IPS-NIHi7 (cell line): Measurements from ENCODE around the gene CARHSP1.
"Not testable (repeated sequence)": the region's sequence is repeated elsewhere in the genome, so short reads cannot be mapped to it uniquely, and the experiment has no call there.

Experiments used
- DNase-seq: peaks from one replicate; pipeline ENCODE4 v3.0.0; 2012; ENCODE audit warnings: mixed read lengths; ENCODE audit errors: extremely low spot score

Gene CARHSP1

GRCh38 chr16:8854298-8854948, 14.4 kb downstream of the CARHSP1 start:
- no peak for DNase-seq

DNA sequence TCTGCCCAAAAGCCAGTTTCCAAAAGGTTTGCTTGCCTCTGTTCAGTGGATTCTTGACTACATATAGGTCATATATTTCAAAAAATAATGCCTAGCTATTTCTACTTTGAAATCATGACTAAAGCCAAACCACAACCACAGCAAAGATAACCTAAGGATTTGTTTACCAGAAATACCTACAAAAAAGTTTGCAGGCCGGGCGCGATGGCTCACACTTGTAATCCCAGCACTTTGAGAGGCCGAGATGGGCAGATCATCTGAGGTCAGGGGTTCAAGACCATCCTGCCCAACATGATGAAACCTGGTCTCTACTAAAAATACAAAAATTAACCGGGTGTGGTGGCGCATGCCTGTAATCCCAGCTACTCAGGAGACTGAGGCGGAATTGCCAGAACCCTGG, 15.2 kb downstream of the CARHSP1 start:
- no peak for DNase-seq

DNA sequence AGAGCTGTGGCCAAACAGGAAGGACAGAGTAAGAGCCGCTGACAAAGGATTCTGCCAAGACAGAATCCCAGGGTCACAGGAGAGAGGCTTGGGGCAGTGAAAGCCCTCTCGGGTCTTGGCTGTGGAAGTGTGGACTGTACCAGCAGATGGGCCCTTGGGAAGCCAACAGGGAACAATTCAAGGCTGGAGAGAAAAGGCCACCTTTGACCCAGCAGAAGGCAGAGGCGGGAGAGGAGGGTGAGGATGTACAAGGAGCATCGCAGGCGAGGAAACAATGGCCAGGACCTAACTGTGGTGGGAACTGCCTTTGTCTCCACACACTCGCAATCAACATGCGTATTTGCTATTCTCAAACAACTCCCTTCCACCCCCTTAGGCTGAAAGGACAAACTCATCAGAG, 15.7 kb downstream of the CARHSP1 start:
- no peak for DNase-seq

- DNase-seq: no peak
These were observed 16.3 kb downstream of the CARHSP1 start for GRCh38 chr16:8852534-8852933.

GRCh38 chr16:8851761-8852403, 16.9 kb downstream of the CARHSP1 start:
- DNase-seq: no peak

DNA sequence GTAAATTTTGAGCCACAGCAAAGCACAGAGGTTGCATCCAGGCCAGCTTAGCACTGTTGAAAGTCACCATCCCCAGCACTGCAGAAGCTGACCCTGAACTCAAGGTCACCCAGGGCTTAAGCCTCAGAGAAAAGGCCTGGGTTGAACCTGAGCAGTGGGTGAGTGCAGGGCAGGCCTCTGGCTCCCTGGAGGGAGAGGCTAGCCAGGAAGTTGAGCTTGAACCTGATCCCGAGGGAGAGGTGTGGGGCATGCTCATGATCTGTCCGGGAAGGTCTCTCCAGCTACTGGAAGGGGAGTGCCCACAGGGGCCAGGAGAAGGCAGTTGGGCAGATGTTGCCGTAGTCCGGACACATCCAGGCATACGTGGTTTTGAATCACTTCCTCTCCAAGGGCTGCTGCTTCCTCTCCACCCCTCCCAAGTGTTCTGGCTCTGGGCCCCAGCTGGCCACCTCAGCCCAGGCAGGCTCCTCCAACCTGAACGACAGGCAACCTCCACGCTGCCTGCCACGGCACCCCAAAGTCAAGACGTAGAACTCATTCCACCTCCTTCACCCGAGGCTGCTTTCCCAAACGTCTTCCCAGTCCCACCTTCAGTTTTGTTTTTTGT, 18.4 kb downstream of the CARHSP1 start:
- DNase-seq: no peak

- DNase-seq: no peak
These were observed 19.3 kb downstream of the CARHSP1 start for GRCh38 chr16:8849411-8850011.

- no peak for DNase-seq
These were observed 19.8 kb downstream of the CARHSP1 start for GRCh38 chr16:8848939-8849391.

DNA sequence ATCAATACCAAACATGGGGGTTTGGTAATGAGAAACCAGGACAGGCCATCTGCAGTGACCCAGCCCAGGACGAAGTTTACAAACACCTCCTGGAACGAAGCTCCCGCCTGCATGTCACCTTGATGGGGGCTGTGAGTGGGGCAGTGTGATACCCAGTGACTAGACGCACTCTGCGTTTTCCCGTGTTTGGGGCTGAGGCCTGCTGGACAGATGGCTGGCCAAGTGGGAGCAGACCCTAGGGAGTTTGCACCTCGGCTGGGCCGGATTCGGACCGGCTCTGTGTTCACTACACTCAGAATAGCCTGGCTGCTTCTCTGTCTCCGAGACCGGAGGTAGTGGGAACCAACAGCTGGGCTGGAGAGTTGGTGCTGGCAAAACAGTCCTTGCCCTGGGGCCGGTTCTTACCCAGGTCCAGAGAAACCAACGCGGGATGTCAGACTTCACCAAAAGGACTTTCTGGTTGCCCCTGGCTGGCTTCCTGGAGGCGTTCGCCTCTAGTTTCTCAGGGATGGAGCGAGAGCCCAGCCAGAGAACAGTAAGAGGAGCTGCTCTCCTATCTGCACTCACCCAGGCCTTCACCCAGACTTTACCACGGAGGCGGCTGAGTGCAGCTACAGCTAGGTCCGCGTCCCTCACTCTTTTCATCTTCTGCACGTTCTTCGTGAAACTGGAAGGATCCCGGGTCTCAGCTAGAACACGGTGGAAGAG, 20.4 kb downstream of the CARHSP1 start:
- DNase-seq: no peak

DNA sequence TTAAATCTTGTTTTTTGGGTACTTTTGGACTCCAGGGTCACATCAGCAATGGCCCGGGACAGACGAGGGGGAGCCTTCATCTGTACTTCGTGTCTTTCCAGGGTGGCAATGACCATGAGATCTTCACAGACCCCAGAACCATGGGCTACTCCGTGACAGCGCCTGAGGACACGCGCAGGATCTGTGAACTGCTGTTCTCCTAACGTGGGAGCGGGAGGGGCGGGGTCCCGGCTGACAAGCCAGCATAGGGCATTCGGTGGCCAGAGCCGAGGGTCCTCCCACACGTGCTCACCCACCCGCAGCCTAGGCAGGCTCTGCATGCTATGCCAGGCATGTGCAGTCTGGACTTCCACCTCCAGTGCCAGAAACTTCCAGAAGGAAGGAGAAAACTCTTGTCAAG, 21.2 kb downstream of the CARHSP1 start:
- no peak for DNase-seq

- DNase-seq: no peak
These were observed 21.7 kb downstream of the CARHSP1 start for GRCh38 chr16:8847145-8847544.

GRCh38 chr16:8846401-8846932, 22.3 kb downstream of the CARHSP1 start:
- DNase-seq: no peak

- DNase-seq: no peak
These were observed 23.0 kb downstream of the CARHSP1 start for GRCh38 chr16:8845699-8846298.

- not testable (repeated sequence) for DNase-seq
These were observed 25.5 kb downstream of the CARHSP1 start for GRCh38 chr16:8843296-8843695.

GRCh38 chr16:8842016-8842415, 26.8 kb downstream of the CARHSP1 start:
- not testable (repeated sequence) for DNase-seq

- DNase-seq: not testable (repeated sequence)
These were observed 31.2 kb downstream of the CARHSP1 start for GRCh38 chr16:8837594-8837993.

DNA sequence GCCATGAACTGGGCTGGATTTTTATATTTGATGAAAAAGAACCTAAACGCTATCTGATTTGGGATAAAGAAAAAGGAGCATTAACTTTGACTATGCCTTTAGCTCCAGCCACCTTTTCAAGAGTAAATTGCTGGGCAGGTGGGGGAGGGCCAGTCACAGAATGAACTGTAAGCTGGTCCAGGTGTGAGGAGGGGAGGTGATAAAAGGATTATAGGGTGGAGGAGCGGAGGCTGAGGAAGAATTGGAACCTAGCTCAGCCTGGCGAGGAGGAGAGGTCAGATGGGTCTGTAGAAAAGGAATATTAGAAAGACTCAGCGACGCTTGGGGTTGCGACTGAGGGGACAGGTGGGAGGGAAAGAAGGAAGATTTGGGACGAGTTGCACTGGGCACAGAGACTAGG, 32.0 kb downstream of the CARHSP1 start:
- DNase-seq: not testable (repeated sequence)

DNA sequence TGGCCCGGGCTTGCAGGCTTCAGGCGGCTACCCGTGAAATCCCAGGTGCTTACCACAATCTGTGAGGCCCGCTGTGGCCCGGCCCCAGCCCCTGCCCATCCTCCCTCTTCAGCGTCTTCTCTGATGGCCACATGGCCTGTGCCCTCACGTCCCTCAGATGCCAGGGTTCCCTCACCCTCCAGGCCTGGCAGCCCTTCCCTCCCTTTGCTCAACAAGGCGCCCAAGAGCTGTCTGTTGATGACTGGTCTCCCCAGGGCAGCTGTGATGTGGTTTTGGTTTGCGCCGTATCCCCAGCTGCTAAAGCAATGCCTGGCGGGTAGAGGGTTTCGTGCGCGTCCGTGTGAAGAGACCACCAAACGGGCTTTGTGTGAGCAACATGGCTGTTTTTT, 36.1 kb downstream of the CARHSP1 start:
- DNase-seq: no peak

- peak; percentile 75 for DNase-seq
These were observed 36.7 kb downstream of the CARHSP1 start for GRCh38 chr16:8831871-8832716.

- DNase-seq: no peak
These were observed 37.4 kb downstream of the CARHSP1 start for GRCh38 chr16:8831450-8831849.
